ENCODE measurements around the gene CELA2A.
"Not testable (repeated sequence)": the region's sequence is repeated elsewhere in the genome, so short reads cannot be mapped to it uniquely, and the experiment has no call there.

- not testable (repeated sequence) for TF ChIP-seq CTCF (IDR thresholded peaks at IDR 0.05); ZFX (IDR thresholded peaks at IDR 0.05; ENCODE audit: borderline replicate concordance)
Measured at GRCh38 chr1:15471723-15472122, 15.2 kb downstream of the CELA2A start.

All from 22Rv1 (cell line).